GM23338 (cell line): ENCODE measurements around the gene GJC2. TPM values are rescaled to one million over a fixed set of nuclear protein-coding genes. Genes with fewer than 3 reads are reported as not detected.

Source experiments
- ATAC-seq: fragments of 200-7000 bp; cut with Tn5 transposase; 3 replicates; pipeline ENCODE4 v1.9.1; 2020
- DNase-seq: peaks from one replicate; pipeline ENCODE4 v3.0.0-alpha.2; 2015; ENCODE audit warnings: low spot score
- H2AFZ ChIP-seq: fragments of 200-600 bp; sonication (generic); 2 replicates; pipeline ENCODE4 v1.8.0; 2016; ENCODE audit warnings: antibody characterized with exemption, mild to moderate bottlenecking, moderate library complexity
- H3F3A ChIP-seq: fragments of 200-600 bp; sonication (generic); replicated peaks from 2 replicates; pipeline ENCODE4 v1.8.0; 2017; ENCODE audit warnings: antibody characterized with exemption, mixed run types, low read depth
- H3K27ac ChIP-seq: fragments of 200-600 bp; sonication (generic); 2 replicates; pipeline ENCODE4 v1.6.1; 2016; ENCODE audit warnings: low read depth
- H3K27me3 ChIP-seq: fragments of 200-600 bp; sonication (generic); 2 replicates; pipeline ENCODE4 v1.8.0; 2016; ENCODE audit warnings: mild to moderate bottlenecking, mixed run types, moderate library complexity; ENCODE audit not compliant: insufficient read depth
- H3K36me3 ChIP-seq: fragments of 200-600 bp; sonication (generic); 2 replicates; pipeline ENCODE4 v1.8.0; 2016; ENCODE audit warnings: mild to moderate bottlenecking; ENCODE audit not compliant: insufficient read depth
- H3K4me1 ChIP-seq: fragments of 200-600 bp; sonication (generic); 2 replicates; pipeline ENCODE4 v1.8.0; 2016; ENCODE audit warnings: mild to moderate bottlenecking, moderate library complexity; ENCODE audit not compliant: insufficient read depth
- H3K4me2 ChIP-seq: fragments of 200-600 bp; sonication (generic); 2 replicates; pipeline ENCODE4 v1.7.1; 2017; ENCODE audit warnings: mixed run types
- H3K4me3 ChIP-seq: fragments of 200-600 bp; sonication (generic); 2 replicates; pipeline ENCODE4 v1.6.1; 2016; ENCODE audit warnings: mixed run types
- H3K79me2 ChIP-seq: fragments of 200-600 bp; sonication (generic); replicated peaks from 2 replicates; pipeline ENCODE4 v1.8.0; 2017; ENCODE audit warnings: mild to moderate bottlenecking; ENCODE audit not compliant: insufficient read depth
- H3K9me2 ChIP-seq: fragments of 200-600 bp; sonication (generic); 2 replicates; pipeline ENCODE4 v1.8.0; 2017; ENCODE audit not compliant: insufficient read depth
- H4K20me1 ChIP-seq: fragments of 200-600 bp; sonication (generic); replicated peaks from 2 replicates; pipeline ENCODE4 v1.8.0; 2017; ENCODE audit warnings: mild to moderate bottlenecking; ENCODE audit not compliant: insufficient read depth
- H3K27ac Mint-ChIP-seq: 2 replicates; pipeline ENCODE4 v1.8.0; 2020; ENCODE audit warnings: inconsistent platforms, mild to moderate bottlenecking, moderate library complexity, mixed read lengths
- H3K27me3 Mint-ChIP-seq: 3 replicates; pipeline ENCODE4 v1.8.0; 2022; ENCODE audit warnings: low read depth, mild to moderate bottlenecking, moderate library complexity, mixed read lengths, inconsistent platforms; ENCODE audit not compliant: insufficient read depth, poor library complexity
- H3K36me3 Mint-ChIP-seq: 3 replicates; pipeline ENCODE4 v1.8.0; 2021; ENCODE audit warnings: low read depth, mild to moderate bottlenecking, inconsistent platforms, moderate library complexity, mixed read lengths
- H3K4me1 Mint-ChIP-seq: 3 replicates; pipeline ENCODE4 v1.8.0; 2020; ENCODE audit warnings: mild to moderate bottlenecking, inconsistent platforms, mixed read lengths
- H3K4me3 Mint-ChIP-seq: 3 replicates; pipeline ENCODE4 v1.8.0; 2021; ENCODE audit warnings: moderate library complexity, mild to moderate bottlenecking, inconsistent platforms, mixed read lengths
- H3K9me3 Mint-ChIP-seq: 3 replicates; pipeline ENCODE4 v1.8.0; 2020; ENCODE audit warnings: moderate library complexity, mild to moderate bottlenecking, inconsistent platforms, mixed read lengths
- CREB1 ChIP-seq: fragments of 250-450 bp; sonication (Bioruptor Pico); IDR thresholded peaks from 2 replicates; pipeline ENCODE4 v1.5.0; 2020; ENCODE audit warnings: low read depth, mild to moderate bottlenecking, moderate library complexity
- EZH2 ChIP-seq: fragments of 200-600 bp; sonication (generic); IDR thresholded peaks from one replicate; pipeline ENCODE4 v1.8.0; 2017; ENCODE audit warnings: antibody characterized with exemption, mild to moderate bottlenecking, low read depth; ENCODE audit not compliant: unreplicated experiment
- POLR2AphosphoS5 ChIP-seq: IDR thresholded peaks from 2 replicates; pipeline ENCODE4 v1.6.1; 2016; ENCODE audit warnings: antibody characterized with exemption, low read depth
- ZNF331 ChIP-seq: fragments of 250-450 bp; sonication (Bioruptor Pico); IDR thresholded peaks from 2 replicates; pipeline ENCODE4 v1.5.0; 2020; ENCODE audit warnings: low read depth, mild to moderate bottlenecking, moderate library complexity
- polyA plus RNA-seq: library from polyadenylated mRNA; unstranded; fragments of >200 nt; fragmentation: Nextera tagmentation; extraction: Ambion mirVana; gene quantifications from 2 replicates; pipeline ENCODE4 v1.2.1, GENCODE V29; 2016
- total RNA-seq: library from RNA; depleted of rRNA; stranded (reverse); fragments of >200 nt; shearing (Covaris generic); gene quantifications from 2 replicates; pipeline ENCODE4 v1.2.3, GENCODE V29; 2014
- TF ChIP-seq, protein P1 (sequence below): fragments of 250-450 bp; sonication (Bioruptor Pico); IDR thresholded peaks from 2 replicates; pipeline ENCODE4 v1.5.0; 2020; ENCODE audit warnings: mild to moderate bottlenecking, moderate library complexity
- TF ChIP-seq, protein P2 (sequence below): IDR thresholded peaks from one replicate; pipeline ENCODE4 v1.6.1; 2018; ENCODE audit warnings: antibody characterized with exemption; ENCODE audit not compliant: unreplicated experiment
- TF ChIP-seq, protein P3 (sequence below), 2 experiments: fragments of 200-600 bp in 1 of 2; sonication (generic) in 1 of 2; conservative IDR thresholded peaks; 2 replicates each; pipeline versions ENCODE4 v1.5.1 to v1.6.1; 2016 to 2017; ENCODE audit warnings: antibody characterized with exemption in 2 of 2, low read depth in 2 of 2, mild to moderate bottlenecking in 2 of 2, moderate library complexity in 1 of 2

GJC2 gene
- total and polyA plus RNA-seq, 2 experiments from 2014 or later: 0.15 to 1.2 TPM

GRCh38 chr1:228148935-228149405 lies 760 bp upstream of the GJC2 start (continued):
- TF ChIP-seq, protein P1, sequence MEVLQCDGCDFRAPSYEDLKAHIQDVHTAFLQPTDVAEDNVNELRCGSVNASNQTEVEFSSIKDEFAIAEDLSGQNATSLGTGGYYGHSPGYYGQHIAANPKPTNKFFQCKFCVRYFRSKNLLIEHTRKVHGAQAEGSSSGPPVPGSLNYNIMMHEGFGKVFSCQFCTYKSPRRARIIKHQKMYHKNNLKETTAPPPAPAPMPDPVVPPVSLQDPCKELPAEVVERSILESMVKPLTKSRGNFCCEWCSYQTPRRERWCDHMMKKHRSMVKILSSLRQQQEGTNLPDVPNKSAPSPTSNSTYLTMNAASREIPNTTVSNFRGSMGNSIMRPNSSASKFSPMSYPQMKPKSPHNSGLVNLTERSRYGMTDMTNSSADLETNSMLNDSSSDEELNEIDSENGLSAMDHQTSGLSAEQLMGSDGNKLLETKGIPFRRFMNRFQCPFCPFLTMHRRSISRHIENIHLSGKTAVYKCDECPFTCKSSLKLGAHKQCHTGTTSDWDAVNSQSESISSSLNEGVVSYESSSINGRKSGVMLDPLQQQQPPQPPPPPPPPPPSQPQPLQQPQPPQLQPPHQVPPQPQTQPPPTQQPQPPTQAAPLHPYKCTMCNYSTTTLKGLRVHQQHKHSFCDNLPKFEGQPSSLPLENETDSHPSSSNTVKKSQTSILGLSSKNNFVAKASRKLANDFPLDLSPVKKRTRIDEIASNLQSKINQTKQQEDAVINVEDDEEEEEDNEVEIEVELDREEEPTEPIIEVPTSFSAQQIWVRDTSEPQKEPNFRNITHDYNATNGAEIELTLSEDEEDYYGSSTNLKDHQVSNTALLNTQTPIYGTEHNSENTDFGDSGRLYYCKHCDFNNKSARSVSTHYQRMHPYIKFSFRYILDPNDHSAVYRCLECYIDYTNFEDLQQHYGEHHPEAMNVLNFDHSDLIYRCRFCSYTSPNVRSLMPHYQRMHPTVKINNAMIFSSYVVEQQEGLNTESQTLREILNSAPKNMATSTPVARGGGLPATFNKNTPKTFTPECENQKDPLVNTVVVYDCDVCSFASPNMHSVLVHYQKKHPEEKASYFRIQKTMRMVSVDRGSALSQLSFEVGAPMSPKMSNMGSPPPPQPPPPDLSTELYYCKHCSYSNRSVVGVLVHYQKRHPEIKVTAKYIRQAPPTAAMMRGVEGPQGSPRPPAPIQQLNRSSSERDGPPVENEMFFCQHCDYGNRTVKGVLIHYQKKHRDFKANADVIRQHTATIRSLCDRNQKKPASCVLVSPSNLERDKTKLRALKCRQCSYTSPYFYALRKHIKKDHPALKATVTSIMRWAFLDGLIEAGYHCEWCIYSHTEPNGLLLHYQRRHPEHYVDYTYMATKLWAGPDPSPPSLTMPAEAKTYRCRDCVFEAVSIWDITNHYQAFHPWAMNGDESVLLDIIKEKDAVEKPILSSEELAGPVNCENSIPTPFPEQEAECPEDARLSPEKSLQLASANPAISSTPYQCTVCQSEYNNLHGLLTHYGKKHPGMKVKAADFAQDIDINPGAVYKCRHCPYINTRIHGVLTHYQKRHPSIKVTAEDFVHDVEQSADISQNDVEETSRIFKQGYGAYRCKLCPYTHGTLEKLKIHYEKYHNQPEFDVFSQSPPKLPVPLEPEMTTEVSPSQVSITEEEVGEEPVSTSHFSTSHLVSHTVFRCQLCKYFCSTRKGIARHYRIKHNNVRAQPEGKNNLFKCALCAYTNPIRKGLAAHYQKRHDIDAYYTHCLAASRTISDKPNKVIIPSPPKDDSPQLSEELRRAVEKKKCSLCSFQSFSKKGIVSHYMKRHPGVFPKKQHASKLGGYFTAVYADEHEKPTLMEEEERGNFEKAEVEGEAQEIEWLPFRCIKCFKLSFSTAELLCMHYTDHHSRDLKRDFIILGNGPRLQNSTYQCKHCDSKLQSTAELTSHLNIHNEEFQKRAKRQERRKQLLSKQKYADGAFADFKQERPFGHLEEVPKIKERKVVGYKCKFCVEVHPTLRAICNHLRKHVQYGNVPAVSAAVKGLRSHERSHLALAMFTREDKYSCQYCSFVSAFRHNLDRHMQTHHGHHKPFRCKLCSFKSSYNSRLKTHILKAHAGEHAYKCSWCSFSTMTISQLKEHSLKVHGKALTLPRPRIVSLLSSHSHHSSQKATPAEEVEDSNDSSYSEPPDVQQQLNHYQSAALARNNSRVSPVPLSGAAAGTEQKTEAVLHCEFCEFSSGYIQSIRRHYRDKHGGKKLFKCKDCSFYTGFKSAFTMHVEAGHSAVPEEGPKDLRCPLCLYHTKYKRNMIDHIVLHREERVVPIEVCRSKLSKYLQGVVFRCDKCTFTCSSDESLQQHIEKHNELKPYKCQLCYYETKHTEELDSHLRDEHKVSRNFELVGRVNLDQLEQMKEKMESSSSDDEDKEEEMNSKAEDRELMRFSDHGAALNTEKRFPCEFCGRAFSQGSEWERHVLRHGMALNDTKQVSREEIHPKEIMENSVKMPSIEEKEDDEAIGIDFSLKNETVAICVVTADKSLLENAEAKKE (CRISPR knock-in tag): no peak
- TF ChIP-seq ZNF331 (CRISPR knock-in tag): no peak
- TF ChIP-seq, protein P2, sequence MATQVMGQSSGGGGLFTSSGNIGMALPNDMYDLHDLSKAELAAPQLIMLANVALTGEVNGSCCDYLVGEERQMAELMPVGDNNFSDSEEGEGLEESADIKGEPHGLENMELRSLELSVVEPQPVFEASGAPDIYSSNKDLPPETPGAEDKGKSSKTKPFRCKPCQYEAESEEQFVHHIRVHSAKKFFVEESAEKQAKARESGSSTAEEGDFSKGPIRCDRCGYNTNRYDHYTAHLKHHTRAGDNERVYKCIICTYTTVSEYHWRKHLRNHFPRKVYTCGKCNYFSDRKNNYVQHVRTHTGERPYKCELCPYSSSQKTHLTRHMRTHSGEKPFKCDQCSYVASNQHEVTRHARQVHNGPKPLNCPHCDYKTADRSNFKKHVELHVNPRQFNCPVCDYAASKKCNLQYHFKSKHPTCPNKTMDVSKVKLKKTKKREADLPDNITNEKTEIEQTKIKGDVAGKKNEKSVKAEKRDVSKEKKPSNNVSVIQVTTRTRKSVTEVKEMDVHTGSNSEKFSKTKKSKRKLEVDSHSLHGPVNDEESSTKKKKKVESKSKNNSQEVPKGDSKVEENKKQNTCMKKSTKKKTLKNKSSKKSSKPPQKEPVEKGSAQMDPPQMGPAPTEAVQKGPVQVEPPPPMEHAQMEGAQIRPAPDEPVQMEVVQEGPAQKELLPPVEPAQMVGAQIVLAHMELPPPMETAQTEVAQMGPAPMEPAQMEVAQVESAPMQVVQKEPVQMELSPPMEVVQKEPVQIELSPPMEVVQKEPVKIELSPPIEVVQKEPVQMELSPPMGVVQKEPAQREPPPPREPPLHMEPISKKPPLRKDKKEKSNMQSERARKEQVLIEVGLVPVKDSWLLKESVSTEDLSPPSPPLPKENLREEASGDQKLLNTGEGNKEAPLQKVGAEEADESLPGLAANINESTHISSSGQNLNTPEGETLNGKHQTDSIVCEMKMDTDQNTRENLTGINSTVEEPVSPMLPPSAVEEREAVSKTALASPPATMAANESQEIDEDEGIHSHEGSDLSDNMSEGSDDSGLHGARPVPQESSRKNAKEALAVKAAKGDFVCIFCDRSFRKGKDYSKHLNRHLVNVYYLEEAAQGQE: no peak
- TF ChIP-seq CREB1 (CRISPR knock-in tag): no peak
- no peak for TF ChIP-seq EZH2

GRCh38 chr1:228150120-228150460 lies 360 bp downstream of the GJC2 start:
- Histone ChIP-seq H3K4me1 (no peaks in the 10 kb centered on the region), H3F3A (no peaks in the 10 kb centered on the region), H3K79me2 (no peaks in the 10 kb centered on the region), H3K36me3 (no peaks in the 10 kb centered on the region), H3K27me3 (no peaks in the 10 kb centered on the region), H2AFZ (no peak overlapping the region), H3K27ac (no peak overlapping the region), H4K20me1 (no peaks in the 10 kb centered on the region), H3K4me3 (no peak overlapping the region), H3K4me2 (no peak overlapping the region; the same call in 1 of the 2 replicates), H3K9me2 (no peaks in the 10 kb centered on the region)
- Mint-ChIP-seq H3K27ac (no peak overlapping the region), H3K27me3 (peaks cover 14% of the 10 kb centered on the region), H3K4me3 (no peak overlapping the region), H3K4me1 (peaks cover 3% of the 10 kb centered on the region; the same call in 2 of the 3 replicates), H3K9me3 (no peaks in the 10 kb centered on the region), H3K36me3 (no peaks in the 10 kb centered on the region; the same call in 2 of the 3 replicates)
- ATAC-seq (no peak), DNase-seq (no peak)
- TF ChIP-seq, protein P3, sequence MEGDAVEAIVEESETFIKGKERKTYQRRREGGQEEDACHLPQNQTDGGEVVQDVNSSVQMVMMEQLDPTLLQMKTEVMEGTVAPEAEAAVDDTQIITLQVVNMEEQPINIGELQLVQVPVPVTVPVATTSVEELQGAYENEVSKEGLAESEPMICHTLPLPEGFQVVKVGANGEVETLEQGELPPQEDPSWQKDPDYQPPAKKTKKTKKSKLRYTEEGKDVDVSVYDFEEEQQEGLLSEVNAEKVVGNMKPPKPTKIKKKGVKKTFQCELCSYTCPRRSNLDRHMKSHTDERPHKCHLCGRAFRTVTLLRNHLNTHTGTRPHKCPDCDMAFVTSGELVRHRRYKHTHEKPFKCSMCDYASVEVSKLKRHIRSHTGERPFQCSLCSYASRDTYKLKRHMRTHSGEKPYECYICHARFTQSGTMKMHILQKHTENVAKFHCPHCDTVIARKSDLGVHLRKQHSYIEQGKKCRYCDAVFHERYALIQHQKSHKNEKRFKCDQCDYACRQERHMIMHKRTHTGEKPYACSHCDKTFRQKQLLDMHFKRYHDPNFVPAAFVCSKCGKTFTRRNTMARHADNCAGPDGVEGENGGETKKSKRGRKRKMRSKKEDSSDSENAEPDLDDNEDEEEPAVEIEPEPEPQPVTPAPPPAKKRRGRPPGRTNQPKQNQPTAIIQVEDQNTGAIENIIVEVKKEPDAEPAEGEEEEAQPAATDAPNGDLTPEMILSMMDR (conservative IDR thresholded peaks at IDR 0.05; ENCODE audit: low read depth in 2 of 2): no peak
- no peak for TF ChIP-seq POLR2AphosphoS5
- no peak for TF ChIP-seq ZNF331 (CRISPR knock-in tag)
